WI38 (cell line): ENCODE data around the gene VGF.
A peak's percentile ranks its signal among the peaks of the same experiment; 100 is the strongest.

Source experiments
- H3K4me3 ChIP-seq: 2 replicates; pipeline ENCODE4 v1.5.1; 2011; ENCODE audit warnings: low read depth, mild to moderate bottlenecking, control low read depth, low read length
- TF ChIP-seq, protein P1 (sequence below): IDR thresholded peaks from 2 replicates; pipeline ENCODE4 v1.5.1; 2012; ENCODE audit warnings: low read depth, mild to moderate bottlenecking, control low read depth, low read length

VGF gene

DNA sequence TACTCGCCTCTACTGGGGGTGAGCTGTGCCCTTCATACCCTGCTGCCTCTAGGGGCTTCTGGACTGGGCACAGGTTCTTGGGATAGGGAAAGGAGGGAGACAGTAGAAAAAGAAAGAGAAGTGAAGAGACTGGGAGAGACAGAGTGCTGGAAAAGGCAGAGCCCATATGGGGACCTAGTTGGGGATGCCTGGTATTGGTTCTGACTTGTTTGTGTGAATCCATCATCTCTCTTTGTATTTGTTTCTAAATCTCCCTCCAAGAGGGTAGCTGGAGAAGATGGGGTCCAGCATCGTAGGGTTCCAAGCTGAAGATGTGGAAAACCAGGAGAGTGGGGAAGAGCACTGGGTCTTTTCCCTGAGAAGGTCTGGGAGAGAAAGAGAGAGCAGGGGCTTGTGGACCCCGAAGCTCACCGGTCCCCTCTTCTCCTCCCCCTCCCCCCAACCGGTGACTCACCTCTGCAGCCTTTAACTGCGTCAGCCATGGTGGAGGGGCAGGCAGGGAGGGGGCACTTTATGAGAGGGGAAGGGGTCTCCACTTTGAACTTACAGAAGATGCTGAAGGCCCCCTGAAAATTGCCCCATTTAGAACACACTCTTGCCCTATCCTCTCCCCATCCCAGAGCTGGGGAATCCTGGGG, 3.2 kb upstream of the VGF start:
- no peak overlapping the region for H3K4me3 ChIP-seq
- TF ChIP-seq, protein P1, sequence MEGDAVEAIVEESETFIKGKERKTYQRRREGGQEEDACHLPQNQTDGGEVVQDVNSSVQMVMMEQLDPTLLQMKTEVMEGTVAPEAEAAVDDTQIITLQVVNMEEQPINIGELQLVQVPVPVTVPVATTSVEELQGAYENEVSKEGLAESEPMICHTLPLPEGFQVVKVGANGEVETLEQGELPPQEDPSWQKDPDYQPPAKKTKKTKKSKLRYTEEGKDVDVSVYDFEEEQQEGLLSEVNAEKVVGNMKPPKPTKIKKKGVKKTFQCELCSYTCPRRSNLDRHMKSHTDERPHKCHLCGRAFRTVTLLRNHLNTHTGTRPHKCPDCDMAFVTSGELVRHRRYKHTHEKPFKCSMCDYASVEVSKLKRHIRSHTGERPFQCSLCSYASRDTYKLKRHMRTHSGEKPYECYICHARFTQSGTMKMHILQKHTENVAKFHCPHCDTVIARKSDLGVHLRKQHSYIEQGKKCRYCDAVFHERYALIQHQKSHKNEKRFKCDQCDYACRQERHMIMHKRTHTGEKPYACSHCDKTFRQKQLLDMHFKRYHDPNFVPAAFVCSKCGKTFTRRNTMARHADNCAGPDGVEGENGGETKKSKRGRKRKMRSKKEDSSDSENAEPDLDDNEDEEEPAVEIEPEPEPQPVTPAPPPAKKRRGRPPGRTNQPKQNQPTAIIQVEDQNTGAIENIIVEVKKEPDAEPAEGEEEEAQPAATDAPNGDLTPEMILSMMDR = no peak

DNA sequence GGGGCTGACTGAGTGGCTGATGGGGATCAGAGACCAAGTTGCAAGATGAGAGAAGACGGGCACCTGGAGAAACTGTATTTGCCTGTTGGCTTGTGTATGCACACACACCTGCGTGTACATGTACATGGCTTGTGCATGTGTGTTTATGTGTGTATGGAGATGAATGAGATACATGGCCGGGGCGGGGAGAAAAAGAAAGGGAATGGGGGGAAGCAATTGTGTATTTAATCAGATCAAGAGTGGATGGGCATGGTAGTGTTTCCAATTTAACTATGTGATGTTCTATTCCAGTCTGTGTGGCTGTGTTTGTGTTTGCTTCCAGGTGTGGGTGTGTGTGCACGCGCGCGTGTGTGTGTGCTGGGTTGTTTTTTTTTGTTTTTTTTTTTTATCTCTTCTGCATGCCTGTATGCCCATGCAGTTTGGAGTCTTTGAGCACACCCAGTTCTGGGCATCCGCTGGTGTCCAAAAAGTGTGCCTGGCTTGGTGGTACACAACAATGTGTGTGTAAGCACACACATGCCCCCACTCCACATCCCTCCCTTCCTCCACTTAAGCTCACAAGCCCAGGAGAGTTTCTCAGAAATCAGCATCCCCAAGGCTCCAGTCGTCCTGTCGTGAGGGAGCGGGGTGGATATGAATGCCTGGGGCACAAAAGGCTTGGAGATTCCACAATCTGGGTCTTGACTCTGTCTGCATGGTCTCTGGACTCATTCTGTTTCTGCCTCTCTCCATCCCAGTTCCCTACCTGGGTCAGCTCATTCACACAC, 2.5 kb upstream of the VGF start:
- H3K4me3 ChIP-seq = no peak overlapping the region
- TF ChIP-seq, protein P1 = no peak

DNA sequence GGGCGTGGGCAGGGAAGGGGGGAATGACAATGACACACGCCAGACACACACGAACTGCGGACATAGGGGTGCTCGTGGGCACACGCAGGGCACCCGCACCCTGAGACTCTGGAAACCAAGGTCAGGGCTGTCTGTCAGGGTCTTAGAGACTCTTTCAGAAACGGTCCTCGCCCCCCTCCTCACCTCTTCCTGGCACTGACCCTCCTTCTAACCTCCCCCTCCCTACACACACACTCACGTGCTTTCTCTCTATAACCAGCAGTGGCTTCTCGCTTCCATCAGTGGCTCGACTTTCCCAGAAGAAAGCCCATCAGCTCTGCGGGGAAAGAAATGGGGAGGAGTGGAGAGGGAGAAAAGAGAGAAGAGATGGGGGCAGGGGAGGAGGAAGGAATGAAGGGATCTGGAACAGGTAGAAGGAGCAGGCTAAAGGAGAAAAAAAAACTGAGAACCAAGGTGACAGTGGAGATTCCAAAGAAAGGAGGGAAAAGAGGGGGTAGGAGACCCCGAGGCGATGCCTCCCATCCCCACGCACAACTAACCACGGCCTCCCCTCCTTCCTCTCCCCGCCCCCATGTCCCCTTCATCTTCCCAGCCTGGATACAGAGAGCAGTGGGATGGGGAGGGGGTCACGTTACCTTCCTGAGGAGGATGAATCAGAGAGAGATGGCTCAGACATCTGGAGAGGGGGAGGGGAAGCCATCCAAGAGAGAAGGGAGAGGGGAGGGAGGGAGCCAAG, 1.7 kb upstream of the VGF start:
- TF ChIP-seq, protein P1 = no peak
- H3K4me3 ChIP-seq = no peak overlapping the region

DNA sequence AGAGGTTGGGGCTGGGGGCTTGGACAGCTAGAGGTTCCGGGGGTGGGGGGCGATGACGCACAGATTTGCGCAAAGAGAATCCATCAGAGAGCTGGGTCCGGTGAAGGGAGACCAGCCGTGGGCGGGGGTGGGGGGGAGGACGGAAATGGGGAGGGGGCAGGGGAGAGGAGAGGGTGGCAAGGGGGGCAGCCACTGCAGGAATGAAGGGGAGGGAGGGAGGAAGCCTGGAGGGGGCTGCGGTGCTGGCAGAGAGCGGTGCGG, 1.2 kb upstream of the VGF start:
- TF ChIP-seq, protein P1 = no peak
- no peak overlapping the region for H3K4me3 ChIP-seq

DNA sequence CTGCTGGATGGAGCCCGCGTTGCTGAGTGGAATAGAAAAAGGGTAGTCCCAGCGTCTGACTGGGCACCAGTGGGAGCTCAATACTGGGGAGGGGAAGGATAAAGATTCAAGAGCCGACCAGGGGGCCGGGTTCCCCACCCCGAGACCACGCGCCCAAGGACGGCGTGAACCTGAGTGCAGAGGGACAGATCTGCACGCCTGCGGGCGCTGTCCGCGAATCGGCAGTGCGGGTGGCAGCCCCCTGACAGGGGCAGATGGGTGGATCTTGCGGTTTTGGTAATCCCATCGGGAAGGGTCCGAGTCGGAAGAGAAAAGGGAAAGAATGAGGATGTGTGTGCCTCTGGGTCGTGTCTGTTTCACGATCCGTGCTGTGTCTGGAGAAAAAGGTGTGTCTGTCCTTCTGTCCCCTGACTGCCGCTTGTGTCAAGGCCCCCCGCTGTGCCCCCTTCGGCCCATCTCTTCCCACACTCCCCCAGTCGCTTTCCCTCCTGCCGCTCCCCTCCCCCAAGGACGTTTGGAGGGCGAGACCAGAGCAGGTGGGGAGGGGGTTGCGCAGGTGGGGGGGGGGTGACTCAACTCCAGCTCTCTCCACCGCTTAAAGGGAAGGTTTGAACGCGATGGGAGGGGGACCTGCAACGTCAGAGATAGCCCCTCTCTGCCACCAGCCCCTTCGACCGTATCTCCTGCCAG, 734 bp upstream of the VGF start:
- TF ChIP-seq, protein P1 = no peak
- peak overlapping the region; percentile 51 for H3K4me3 ChIP-seq

DNA sequence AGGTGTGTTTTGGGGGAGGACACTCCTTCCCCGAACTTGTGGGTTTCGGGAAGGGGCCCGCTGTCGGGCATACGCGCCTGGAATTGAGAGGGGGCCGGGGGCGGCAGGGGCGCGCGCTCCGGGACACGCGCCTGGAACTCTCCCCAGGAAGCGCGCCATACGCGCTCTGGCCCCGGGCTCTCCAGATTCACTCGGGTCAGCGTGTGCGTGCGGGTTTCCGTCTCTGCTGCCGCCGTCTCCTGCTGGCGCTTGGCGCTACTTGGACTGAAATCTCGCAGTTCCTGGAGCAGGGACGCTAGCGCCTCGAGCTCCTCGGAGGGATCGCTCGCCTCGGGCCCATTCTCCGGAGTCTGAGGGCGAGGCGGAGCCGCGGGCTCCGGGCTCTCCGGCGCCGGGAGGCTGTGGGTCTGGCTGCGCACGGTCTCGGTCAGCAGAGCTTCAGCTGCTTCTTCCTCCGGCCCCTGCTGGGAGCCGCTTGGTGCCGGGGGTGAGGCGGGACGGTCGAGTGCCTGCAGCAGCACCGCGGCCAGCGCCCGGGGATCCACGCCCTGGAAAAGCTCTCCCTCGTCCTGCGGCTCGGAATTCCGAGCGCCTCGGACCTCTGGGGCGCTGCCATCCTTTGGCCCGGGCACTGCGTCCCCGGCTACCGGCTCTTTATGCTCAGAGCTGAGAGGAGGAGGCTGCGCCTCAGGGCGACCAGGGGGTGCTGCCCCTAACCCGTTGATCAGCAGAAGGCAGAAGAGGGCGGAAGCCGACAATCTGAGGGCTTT, 1.1 kb downstream of the VGF start:
- H3K4me3 ChIP-seq = peak overlapping the region; percentile 46

More for the DNA sequence above, 1.1 kb downstream of the VGF start:
- TF ChIP-seq, protein P1 = no peak
